ENCODE results near the gene BROX. TPM values are rescaled to one million over a fixed set of nuclear protein-coding genes. Genes with fewer than 3 reads are reported as not detected.

BROX gene
- total and polyA plus RNA-seq, 4 donors: 6.0 to 28.3 (median 14.4) TPM

GRCh38 chr1:222769181-222769580 is 56.8 kb downstream of the BROX start:
- TF ChIP-seq RAD21 (IDR thresholded peaks at IDR 0.05) (no peak), FOXA1 (IDR thresholded peaks at IDR 0.05) (no peak), YY1 (IDR thresholded peaks at IDR 0.05) (no peak), CTCF (IDR thresholded peaks at IDR 0.05; ENCODE audit: low read depth, low read length, missing input control) (no peak), SP1 (IDR thresholded peaks at IDR 0.05) (no peak), HNF4A (conservative IDR thresholded peaks at IDR 0.05) (no peak), TAF1 (conservative IDR thresholded peaks at IDR 0.05) (no peak), FOXA2 (IDR thresholded peaks at IDR 0.05) (no peak), ATF3 (IDR thresholded peaks at IDR 0.05) (no peak), NR2F2 (IDR thresholded peaks at IDR 0.05) (no peak)
- Histone ChIP-seq H3K27ac (ENCODE audit: low read depth in 1 of 2, low read length in 2 of 2) (no peak overlapping the region), H3K4me1 (ENCODE audit: control insufficient read depth in 4 of 4, insufficient read depth in 4 of 4, low read length in 3 of 4) (no peaks in the 10 kb centered on the region), H3K9ac (ENCODE audit: low read depth in 1 of 2, low read length in 2 of 2) (no peak overlapping the region), H3K27me3 (ENCODE audit: control insufficient read depth in 4 of 4, insufficient read depth in 4 of 4, low read length in 3 of 4) (no peaks in the 10 kb centered on the region), H3K36me3 (ENCODE audit: control insufficient read depth in 4 of 4, insufficient read depth in 3 of 4, low read depth in 1 of 4, low read length in 3 of 4) (no peaks in the 10 kb centered on the region), H3K4me3 (ENCODE audit: low read depth in 1 of 3, low read length in 3 of 3) (no peak overlapping the region), H3K9me3 (ENCODE audit: control insufficient read depth in 4 of 4, low read length in 3 of 4) (peaks cover 3 to 12% (median 3%) of the 10 kb centered on the region in 4 donors)
- 64% methylated on average over 1 of the region's 1 CpG for WGBS
- no peak for DNase-seq (ENCODE audit: low spot score)

GRCh38 chr1:222769971-222770620 is 57.7 kb downstream of the BROX start:
- no peak overlapping the region for H3K9ac ChIP-seq (ENCODE audit: low read depth in 1 of 2, low read length in 2 of 2)
- WGBS: 88% methylated on average over 2 of the region's 2 CpGs
- no peaks in the 10 kb centered on the region for H3K27me3 ChIP-seq (ENCODE audit: control insufficient read depth in 4 of 4, insufficient read depth in 4 of 4, low read length in 3 of 4)
- peaks cover 3 to 12% (median 3%) of the 10 kb centered on the region in 4 donors for H3K9me3 ChIP-seq (ENCODE audit: control insufficient read depth in 4 of 4, low read length in 3 of 4)
- no peak overlapping the region for H3K27ac ChIP-seq (ENCODE audit: low read depth in 1 of 2, low read length in 2 of 2)
- DNase-seq (ENCODE audit: low spot score): no peak
- TF ChIP-seq REST (IDR thresholded peaks at IDR 0.05) (no peak), MAX (IDR thresholded peaks at IDR 0.05) (no peak), RAD21 (IDR thresholded peaks at IDR 0.05) (no peak), ZBTB33 (IDR thresholded peaks at IDR 0.05) (no peak), JUND (IDR thresholded peaks at IDR 0.05) (no peak), NR2F2 (IDR thresholded peaks at IDR 0.05) (no peak), YY1 (IDR thresholded peaks at IDR 0.05) (no peak), CTCF (IDR thresholded peaks at IDR 0.05; ENCODE audit: low read depth, low read length, missing input control) (no peak), GABPA (IDR thresholded peaks at IDR 0.05 in 1 of 2, conservative IDR thresholded peaks at IDR 0.05 in 1 of 2) (no peak), HNF4A (conservative IDR thresholded peaks at IDR 0.05) (no peak), FOXA1 (IDR thresholded peaks at IDR 0.05) (no peak), ATF3 (IDR thresholded peaks at IDR 0.05) (no peak)
- no peaks in the 10 kb centered on the region for H3K4me1 ChIP-seq (ENCODE audit: control insufficient read depth in 4 of 4, insufficient read depth in 4 of 4, low read length in 3 of 4)
- H3K36me3 ChIP-seq (ENCODE audit: control insufficient read depth in 4 of 4, insufficient read depth in 3 of 4, low read depth in 1 of 4, low read length in 3 of 4): no peaks in the 10 kb centered on the region
- no peak overlapping the region for H3K4me3 ChIP-seq (ENCODE audit: low read depth in 1 of 3, low read length in 3 of 3)
